HG02852 (cell line): Measurements from ENCODE around the gene RNF144B.
"Not testable (repeated sequence)": the region's sequence is repeated elsewhere in the genome, so short reads cannot be mapped to it uniquely, and the experiment has no call there.

ENCODE experiments used
- ATAC-seq: cut with Tn5 transposase; IDR thresholded peaks from one replicate; pipeline ENCODE4 v1.9.1; 2021; ENCODE audit warnings: mild to moderate bottlenecking, moderate library complexity; ENCODE audit not compliant: unreplicated experiment

RNF144B gene

GRCh38 chr6:18439581-18439980 is 52.4 kb downstream of the RNF144B start:
- no peak for ATAC-seq

- ATAC-seq, result no peak
Measured at GRCh38 chr6:18441251-18441979, 54.3 kb downstream of the RNF144B start.

GRCh38 chr6:18444111-18444510 is 57.0 kb downstream of the RNF144B start:
- no peak for ATAC-seq

DNA sequence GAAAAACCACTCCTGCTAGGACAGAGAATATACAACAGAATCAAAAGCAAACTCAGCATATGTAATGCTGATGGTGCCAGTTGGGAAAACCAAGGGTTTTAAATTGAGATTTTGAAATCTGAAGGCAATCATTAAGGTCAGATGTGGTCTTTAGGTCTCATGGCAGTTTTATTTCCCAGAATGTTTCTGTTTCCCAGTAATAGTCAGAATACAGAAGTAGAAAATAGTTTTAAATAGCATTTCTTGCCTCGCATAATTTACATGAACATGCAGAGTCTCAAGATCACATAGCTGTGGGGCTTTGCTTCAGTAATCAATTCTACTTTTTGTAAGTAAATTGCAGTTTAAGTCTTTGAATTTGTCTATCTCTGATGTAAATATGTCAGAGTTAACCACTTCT is 58.1 kb downstream of the RNF144B start:
- ATAC-seq, result no peak

- ATAC-seq, result no peak
Measured at GRCh38 chr6:18446771-18447170, 59.6 kb downstream of the RNF144B start.

GRCh38 chr6:18447552-18447951 is 60.4 kb downstream of the RNF144B start:
- no peak for ATAC-seq

GRCh38 chr6:18451756-18452155 is 64.6 kb downstream of the RNF144B start:
- no peak for ATAC-seq

GRCh38 chr6:18454446-18454845 is 67.3 kb downstream of the RNF144B start:
- ATAC-seq, result no peak

- no peak for ATAC-seq
Measured at GRCh38 chr6:18457065-18457737, 70.1 kb downstream of the RNF144B start.

- ATAC-seq, result not testable (repeated sequence)
Measured at GRCh38 chr6:18458086-18458485, 70.9 kb downstream of the RNF144B start.

- ATAC-seq, result no peak
Measured at GRCh38 chr6:18463429-18463828, 76.3 kb downstream of the RNF144B start.

GRCh38 chr6:18464176-18464575 is 77.0 kb downstream of the RNF144B start:
- ATAC-seq, result no peak

GRCh38 chr6:18465410-18466154 is 78.4 kb downstream of the RNF144B start:
- no peak for ATAC-seq

GRCh38 chr6:18467741-18468502 is 80.8 kb downstream of the RNF144B start:
- no peak for ATAC-seq

DNA sequence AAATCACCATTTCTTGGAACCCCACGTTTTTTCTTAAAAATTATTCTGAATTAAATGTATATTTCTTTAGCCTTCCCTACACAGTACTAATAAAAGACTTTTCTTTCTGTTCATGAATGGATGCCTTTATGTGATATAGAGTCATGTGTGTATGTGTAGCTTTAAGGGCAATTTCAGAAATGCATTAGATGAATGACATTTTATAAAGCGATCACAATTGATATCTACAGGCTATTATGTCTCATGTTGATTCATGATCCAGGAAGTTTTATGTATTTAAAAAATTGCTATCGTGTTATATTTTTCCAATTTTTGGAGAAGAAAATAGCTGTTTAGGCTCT is 81.3 kb downstream of the RNF144B start:
- no peak for ATAC-seq

DNA sequence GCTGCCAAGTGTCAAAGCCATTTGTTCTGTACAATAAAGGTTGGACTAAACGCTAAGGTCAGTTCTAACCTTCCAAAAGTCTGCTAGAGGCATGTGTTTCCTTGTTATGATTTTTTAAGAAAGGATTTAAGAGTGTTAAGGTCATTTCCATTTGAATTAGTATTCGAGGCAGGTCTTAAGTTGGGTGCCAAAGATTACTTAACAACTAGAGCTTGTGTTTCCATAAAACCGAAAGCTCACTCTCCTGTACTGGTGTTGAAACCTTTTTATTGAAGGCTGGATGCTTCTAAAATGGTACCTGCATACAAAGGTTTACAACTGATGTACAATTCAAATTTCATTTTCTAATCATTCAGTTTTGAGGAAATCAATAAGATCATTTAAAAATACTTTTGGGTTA is 82.4 kb downstream of the RNF144B start:
- no peak for ATAC-seq

DNA sequence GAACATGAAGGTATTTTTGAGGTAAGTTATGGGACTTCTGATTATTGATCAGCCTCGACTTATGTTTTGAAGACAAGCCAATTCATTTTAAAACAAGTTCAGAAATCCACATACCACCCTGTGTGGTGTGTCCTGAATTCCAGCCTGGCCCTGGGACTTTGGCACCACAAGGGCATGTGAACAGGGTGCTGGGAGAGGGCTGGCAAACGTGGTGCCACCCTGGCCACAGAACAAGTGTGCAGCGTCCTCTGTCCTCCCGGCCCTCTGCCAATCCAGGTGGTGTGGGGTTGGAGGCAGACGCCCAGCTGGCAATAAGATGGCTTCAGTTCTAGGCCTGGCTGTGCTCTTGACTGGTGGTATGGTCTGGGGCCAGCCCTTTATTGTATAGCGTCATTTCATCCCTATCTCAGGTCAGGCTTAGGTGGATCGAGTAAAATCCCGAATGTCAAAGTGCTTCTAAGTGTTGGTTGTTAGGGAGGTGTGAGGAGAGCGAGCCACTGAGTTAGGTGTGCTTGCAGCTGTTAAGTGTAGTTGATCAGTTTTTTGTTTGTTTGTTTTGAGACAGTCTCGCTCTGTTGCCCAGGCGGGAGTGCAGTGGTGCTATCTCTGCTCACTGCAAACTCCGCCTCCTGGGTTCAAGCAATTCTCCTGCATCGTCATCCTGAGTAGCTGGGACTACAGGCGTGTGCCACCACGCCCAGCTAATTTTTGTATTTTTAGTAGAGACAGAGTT is 84.2 kb downstream of the RNF144B start:
- ATAC-seq, result no peak

GRCh38 chr6:18472941-18473340 is 85.8 kb downstream of the RNF144B start:
- ATAC-seq, result no peak

- no peak for ATAC-seq
Measured at GRCh38 chr6:18473755-18474154, 86.6 kb downstream of the RNF144B start.

DNA sequence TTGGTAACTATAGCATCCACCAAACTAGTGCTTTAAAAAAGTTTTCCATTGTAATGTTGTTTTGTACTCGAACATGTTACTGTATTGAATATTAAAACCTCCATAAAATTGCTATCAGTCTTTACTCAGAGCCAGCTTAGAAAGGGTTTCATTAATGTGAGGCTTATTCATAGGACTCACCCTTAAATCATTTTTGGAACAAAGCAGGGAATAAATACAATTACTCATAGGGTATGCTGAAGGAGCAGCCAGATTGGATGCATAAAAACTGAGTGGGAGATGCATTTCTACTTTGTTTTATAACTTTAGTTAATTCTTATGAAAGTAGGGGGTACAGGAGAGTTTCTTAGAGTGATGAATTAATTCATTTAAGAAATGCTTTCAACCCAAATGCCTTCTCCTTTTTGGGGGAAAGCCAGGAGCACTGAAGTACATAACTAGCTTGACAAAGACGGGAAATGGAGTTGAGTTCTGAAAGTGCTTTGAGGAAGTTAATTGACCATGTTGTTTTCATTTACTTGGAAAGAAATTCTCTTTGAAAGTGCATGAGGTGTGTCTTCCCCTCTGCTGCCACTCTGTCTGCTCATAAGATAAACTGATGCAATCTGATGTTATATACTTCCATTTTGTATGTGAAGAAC is 90.3 kb downstream of the RNF144B start:
- ATAC-seq, result no peak
